Left lung (tissue), 10 donors: Measurements from ENCODE around the gene FLRT3. TPM values are rescaled to one million over a fixed set of nuclear protein-coding genes. Genes with fewer than 3 reads are reported as not detected.

Source experiments
- ATAC-seq: fragments of 200-7000 bp; cut with Tn5 transposase; one replicate; pipeline ENCODE4 v1.9.1; 2020; ENCODE audit warnings: moderate library complexity
- DNase-seq, 4 donors: peaks; one replicate each; pipeline ENCODE4 v3.0.0-alpha.2; 2013 to 2020
- H3K27ac ChIP-seq, 2 donors: fragments of 200-600 bp; sonication (generic) in 1 of 2; one replicate each; pipeline versions ENCODE4 v1.5.0 to v1.8.0; 2020 to 2021
- H3K27me3 ChIP-seq, 2 donors: fragments of 200-600 bp; sonication (generic) in 1 of 2; one replicate each; pipeline versions ENCODE4 v1.5.0 to v1.8.0; 2020 to 2021
- H3K36me3 ChIP-seq, 2 donors: fragments of 200-600 bp; sonication (generic) in 1 of 2; one replicate each; pipeline versions ENCODE4 v1.5.0 to v1.8.0; 2020 to 2021
- H3K4me1 ChIP-seq, 2 donors: fragments of 200-600 bp; one replicate each; pipeline ENCODE4 v1.8.0; 2021
- H3K4me3 ChIP-seq, 2 donors: fragments of 200-600 bp; sonication (generic) in 1 of 2; one replicate each; pipeline versions ENCODE4 v1.5.0 to v1.8.0; 2020 to 2021; ENCODE audit warnings: mild to moderate bottlenecking in 1 of 2
- H3K9me3 ChIP-seq, 2 donors: fragments of 200-600 bp; sonication (generic) in 1 of 2; one replicate each; pipeline versions ENCODE4 v1.5.0 to v1.8.0; 2020 to 2021
- CTCF ChIP-seq, 2 donors: fragments of 200-600 bp; sonication (generic) in 1 of 2; IDR thresholded peaks; one replicate each; pipeline versions ENCODE4 v1.5.0 to v1.8.0; 2021; ENCODE audit warnings: antibody characterized with exemption in 2 of 2
- intact Hi-C, 2 donors: fragments of 100-400 bp; cut with DNase I; formaldehyde crosslinking; loops; one replicate each; pipeline versions ENCODE4 v1.11.2 to v1.14.2; 2022
- polyA plus RNA-seq, 6 donors: library from polyadenylated mRNA; unstranded; fragments of 120-200 nt; gene quantifications; one replicate each; pipeline ENCODE4 v1.2.1, GENCODE V29; 2013; ENCODE audit not compliant: insufficient read length in 6 of 6
- total RNA-seq, 2 donors: library from RNA; stranded (reverse); fragmentation: NEBNext Ultra II Directional; extraction: Animal tissue kit (Norgen Biotek cat#: 25700); gene quantifications; one replicate each; pipeline ENCODE4 v1.2.1, GENCODE V29; 2021
- donor health status: DM: no; HTN: yes; CAD: no.
- donor health status: DM: no; HTN: no; CAD: no.

Gene FLRT3
- total and polyA plus RNA-seq, 8 donors, result 14.5 to 124 (median 19.6) TPM

GRCh38 chr20:14341801-14342200, 4.4 kb upstream of the FLRT3 start:
- intact Hi-C loops, result no loop called here
- TF ChIP-seq CTCF (IDR thresholded peaks at IDR 0.05), result no peak
- Histone ChIP-seq H3K27ac (no peak overlapping the region), H3K9me3 (no peaks in the 10 kb centered on the region), H3K36me3 (no peaks in the 10 kb centered on the region), H3K27me3 (no peaks in the 10 kb centered on the region), H3K4me1 (no peaks in the 10 kb centered on the region), H3K4me3 (no peak overlapping the region)
- DNase-seq (peak in 2 of 4 donors; percentile 43 to 67), ATAC-seq (no peak)

GRCh38 chr20:14336686-14337085, 726 bp downstream of the FLRT3 start:
- DNase-seq, result peak in 1 of 4 donors; percentile 29
- intact Hi-C loops, result no loop called here
- H3K9me3 ChIP-seq, result no peaks in the 10 kb centered on the region
- no peaks in the 10 kb centered on the region for H3K4me1 ChIP-seq
- no peaks in the 10 kb centered on the region for H3K27me3 ChIP-seq
- TF ChIP-seq CTCF (IDR thresholded peaks at IDR 0.05), result no peak
- peak overlapping the region; percentile 30 to 37 for H3K4me3 ChIP-seq
- H3K36me3 ChIP-seq, result no peaks in the 10 kb centered on the region
- H3K27ac ChIP-seq, result peak overlapping the region; percentile 50 to 83
- ATAC-seq, result peak; percentile 37

- DNase-seq (no peak), ATAC-seq (no peak)
- TF ChIP-seq CTCF (IDR thresholded peaks at IDR 0.05), result no peak
- H3K4me1 ChIP-seq, result no peaks in the 10 kb centered on the region
- H3K27me3 ChIP-seq, result no peaks in the 10 kb centered on the region
- intact Hi-C loops, result no loop called here
- H3K27ac ChIP-seq, result peak overlapping the region; percentile 26 to 83
- peak overlapping the region; percentile 30 to 37 for H3K4me3 ChIP-seq
- no peaks in the 10 kb centered on the region for H3K9me3 ChIP-seq
- H3K36me3 ChIP-seq, result no peaks in the 10 kb centered on the region
Measured at GRCh38 chr20:14335052-14335451, 2.4 kb downstream of the FLRT3 start.

- peak in 1 of 2 donors; percentile 25 for TF ChIP-seq CTCF (IDR thresholded peaks at IDR 0.05)
- no peaks in the 10 kb centered on the region for H3K27me3 ChIP-seq
- H3K9me3 ChIP-seq, result no peaks in the 10 kb centered on the region
- H3K36me3 ChIP-seq, result no peaks in the 10 kb centered on the region
- intact Hi-C loops, result no loop called here
- H3K27ac ChIP-seq, result peak overlapping the region; percentile 26 to 83
- H3K4me3 ChIP-seq, result peak overlapping the region; percentile 30 to 37
- H3K4me1 ChIP-seq, result no peaks in the 10 kb centered on the region
- DNase-seq, result peak in 2 of 4 donors; percentile 34 to 69
- peak; percentile 49 for ATAC-seq
Measured at GRCh38 chr20:14334306-14334930, 3.0 kb downstream of the FLRT3 start.

- H3K27me3 ChIP-seq, result no peaks in the 10 kb centered on the region
- peak overlapping the region; percentile 12 to 37 for H3K4me3 ChIP-seq
- peak overlapping the region; percentile 4 to 45 for H3K27ac ChIP-seq
Measured at GRCh38 chr20:14333721-14334120, 3.7 kb downstream of the FLRT3 start.

More at GRCh38 chr20:14333721-14334120, 3.7 kb downstream of the FLRT3 start:
- no peak for TF ChIP-seq CTCF (IDR thresholded peaks at IDR 0.05)
- Histone ChIP-seq H3K36me3 (no peaks in the 10 kb centered on the region), H3K9me3 (no peaks in the 10 kb centered on the region), H3K4me1 (no peaks in the 10 kb centered on the region)
- no peak for ATAC-seq
- DNase-seq, result no peak
- intact Hi-C loops, result no loop called here
